CD14-positive monocyte (primary cell): Measurements from ENCODE around the gene KCNG1. TPM values are rescaled to one million over a fixed set of nuclear protein-coding genes. Genes with fewer than 3 reads are reported as not detected.

Source experiments
- DNase-seq, 3 donors: peaks; one replicate each; pipeline ENCODE4 v3.0.0-alpha.2; 2011 to 2022
- H2AFZ ChIP-seq: 2 replicates; pipeline ENCODE4 v1.6.0; 2012; ENCODE audit warnings: mild to moderate bottlenecking, low read depth, low read length, inconsistent platforms; ENCODE audit not compliant: insufficient read depth, poor library complexity, severe bottlenecking
- H3K27ac ChIP-seq, 2 donors: 1 replicate in 1 of 2; 2 replicates in 1 of 2; pipeline ENCODE4 v1.5.1; 2012 to 2013; ENCODE audit warnings: low read length in 2 of 2, control low read depth in 1 of 2, inconsistent platforms in 1 of 2, low read depth in 1 of 2, mild to moderate bottlenecking in 1 of 2
- H3K27me3 ChIP-seq, 2 donors: one replicate each; pipeline versions ENCODE4 v1.6.0 to v1.6.1; 2011 to 2013; ENCODE audit warnings: low read length in 2 of 2; ENCODE audit not compliant: control insufficient read depth in 2 of 2, insufficient read depth in 2 of 2
- H3K36me3 ChIP-seq, 2 donors: replicated peaks in 1 of 2; 1 replicate in 1 of 2; 2 replicates in 1 of 2; pipeline versions ENCODE4 v1.5.1 to v1.6.1; 2012 to 2013; ENCODE audit warnings: low read length in 2 of 2, control low read depth in 1 of 2, inconsistent platforms in 1 of 2, mild to moderate bottlenecking in 1 of 2; ENCODE audit not compliant: insufficient read depth in 2 of 2, control insufficient read depth in 1 of 2
- H3K4me1 ChIP-seq, 2 donors: 1 replicate in 1 of 2; 2 replicates in 1 of 2; pipeline versions ENCODE4 v1.5.1 to v1.6.1; 2012 to 2013; ENCODE audit warnings: low read length in 2 of 2, control low read depth in 1 of 2, inconsistent platforms in 1 of 2, mild to moderate bottlenecking in 1 of 2, moderate library complexity in 1 of 2; ENCODE audit not compliant: insufficient read depth in 2 of 2, control insufficient read depth in 1 of 2
- H3K4me2 ChIP-seq: replicated peaks from 2 replicates; pipeline ENCODE3; 2012; ENCODE audit warnings: low read length, moderate library complexity, mild to moderate bottlenecking; ENCODE audit not compliant: poor library complexity, severe bottlenecking; ENCODE audit errors: extremely low read depth
- H3K4me3 ChIP-seq, 3 experiments: fragments of 200-600 bp in 1 of 3; sonication (generic) in 1 of 3; replicated peaks in 1 of 3; 1 replicate in 2 of 3; 2 replicates in 1 of 3; pipeline ENCODE4 v1.5.1; 2011 to 2013; ENCODE audit warnings: low read length in 3 of 3, mild to moderate bottlenecking in 3 of 3, control low read depth in 2 of 3, low read depth in 2 of 3, inconsistent platforms in 1 of 3, moderate library complexity in 1 of 3
- H3K79me2 ChIP-seq: 2 replicates; pipeline ENCODE4 v1.6.0; 2012; ENCODE audit warnings: mild to moderate bottlenecking, control low read depth, inconsistent platforms, low read length, moderate library complexity; ENCODE audit not compliant: insufficient read depth
- H3K9ac ChIP-seq: 2 replicates; pipeline ENCODE4 v1.6.0; 2017; ENCODE audit warnings: low read length, mild to moderate bottlenecking; ENCODE audit not compliant: insufficient read depth, poor library complexity, severe bottlenecking
- H3K9me3 ChIP-seq, 2 donors: replicated peaks in 1 of 2; 1 replicate in 1 of 2; 2 replicates in 1 of 2; pipeline versions ENCODE4 v1.5.1 to v1.6.1; 2012 to 2013; ENCODE audit warnings: low read length in 2 of 2, control low read depth in 1 of 2; ENCODE audit not compliant: control insufficient read depth in 1 of 2, insufficient read depth in 1 of 2
- H4K20me1 ChIP-seq: 2 replicates; pipeline ENCODE4 v1.6.0; 2012; ENCODE audit warnings: mild to moderate bottlenecking, low read length, control low read depth, moderate library complexity; ENCODE audit not compliant: insufficient read depth
- H3K27ac Mint-ChIP-seq, 7 donors: one replicate each; pipeline ENCODE4 v1.8.0; 2020; ENCODE audit warnings: mild to moderate bottlenecking in 7 of 7, mixed read lengths in 7 of 7, moderate library complexity in 6 of 7, inconsistent platforms in 2 of 7
- H3K27me3 Mint-ChIP-seq, 3 donors: one replicate each; pipeline ENCODE4 v1.8.0; 2021 to 2022; ENCODE audit warnings: low read depth in 3 of 3, mild to moderate bottlenecking in 3 of 3, mixed read lengths in 3 of 3, moderate library complexity in 3 of 3, inconsistent platforms in 1 of 3
- H3K36me3 Mint-ChIP-seq, 2 donors: one replicate each; pipeline ENCODE4 v1.8.0; 2020; ENCODE audit warnings: mixed read lengths in 2 of 2, inconsistent platforms in 1 of 2, mild to moderate bottlenecking in 1 of 2
- H3K4me1 Mint-ChIP-seq: one replicate; pipeline ENCODE4 v1.8.0; 2020; ENCODE audit warnings: mild to moderate bottlenecking, mixed read lengths
- H3K4me3 Mint-ChIP-seq, 2 donors: one replicate each; pipeline ENCODE4 v1.8.0; 2020; ENCODE audit warnings: mild to moderate bottlenecking in 2 of 2, mixed read lengths in 2 of 2, moderate library complexity in 1 of 2
- H3K9me3 Mint-ChIP-seq, 7 donors: one replicate each; pipeline ENCODE4 v1.8.0; 2020 to 2022; ENCODE audit warnings: mixed read lengths in 7 of 7, mild to moderate bottlenecking in 6 of 7, moderate library complexity in 6 of 7, inconsistent platforms in 2 of 7
- CTCF ChIP-seq: fragments of 200-600 bp; IDR thresholded peaks from one replicate; pipeline ENCODE4 v1.8.0; 2022; ENCODE audit warnings: antibody characterized with exemption, mild to moderate bottlenecking
- WGBS: methylation state at CpG from one replicate; pipeline ENCODE4 v1.1.5; 2013; ENCODE audit warnings: missing lambda C conversion rate; ENCODE audit not compliant: insufficient coverage; 5-methylcytosine and 5-hydroxymethylcytosine counted together
- intact Hi-C, 2 donors: fragments of 100-400 bp; cut with micrococcal nuclease; formaldehyde crosslinking; loops; one replicate each; pipeline versions ENCODE4 v1.15.0 to v1.15.1; 2023
- polyA plus RNA-seq, 3 donors: library from polyadenylated mRNA; depleted of rRNA in 1 of 3; unstranded in 2 of 3; stranded (reverse) in 1 of 3; fragments of 300-500 nt in 2 of 3; fragments of >200 nt in 1 of 3; fragmentation: Illumina TruSeq in 2 of 3; gene quantifications; 1 replicate in 2 of 3; 2 replicates in 1 of 3; pipeline ENCODE4 v1.2.3, GENCODE V29; 2012 to 2021

Gene KCNG1
- polyA plus RNA-seq, 3 donors, result 0.04 TPM; not detected in 2

- H3K27ac ChIP-seq, result no peak overlapping the region
- intact Hi-C loops, result no loop called here
- no peaks in the 10 kb centered on the region for H3K79me2 ChIP-seq
- no peak for DNase-seq
- no peak overlapping the region for H3K4me3 ChIP-seq
- WGBS, result 78% methylated on average over 1 of the region's 3 CpGs
- Mint-ChIP-seq H3K9me3 (no peaks in the 10 kb centered on the region), H3K27me3 (peaks cover 5 to 19% (median 6%) of the 10 kb centered on the region in 3 donors), H3K27ac (no peak overlapping the region), H3K4me1 (no peaks in the 10 kb centered on the region), H3K4me3 (no peak overlapping the region), H3K36me3 (no peaks in the 10 kb centered on the region)
- no peaks in the 10 kb centered on the region for H3K9me3 ChIP-seq
- TF ChIP-seq CTCF, result no peak
- H3K36me3 ChIP-seq, result no peaks in the 10 kb centered on the region
- no peak overlapping the region for H3K9ac ChIP-seq
- no peak overlapping the region for H3K4me2 ChIP-seq
- peaks cover 0 to 3% of the 10 kb centered on the region in 2 donors for H3K27me3 ChIP-seq
- H3K4me1 ChIP-seq, result no peaks in the 10 kb centered on the region
- H4K20me1 ChIP-seq, result no peaks in the 10 kb centered on the region
- H2AFZ ChIP-seq, result no peak overlapping the region
These were observed 10.6 kb downstream of the KCNG1 start for GRCh38 chr20:51012357-51012756.

- intact Hi-C loops, result no loop called here
- no peaks in the 10 kb centered on the region for H3K36me3 Mint-ChIP-seq
- Histone ChIP-seq H3K27me3 (peaks cover 0 to 3% of the 10 kb centered on the region in 2 donors), H3K79me2 (no peaks in the 10 kb centered on the region), H3K9me3 (no peaks in the 10 kb centered on the region), H3K9ac (no peak overlapping the region), H3K4me1 (no peaks in the 10 kb centered on the region), H3K4me3 (no peak overlapping the region), H4K20me1 (no peaks in the 10 kb centered on the region), H3K4me2 (no peak overlapping the region), H3K27ac (no peak overlapping the region), H3K36me3 (no peaks in the 10 kb centered on the region), H2AFZ (no peak overlapping the region)
- no peaks in the 10 kb centered on the region for H3K9me3 Mint-ChIP-seq
- H3K4me1 Mint-ChIP-seq, result no peaks in the 10 kb centered on the region
- DNase-seq, result no peak
- no peak overlapping the region for H3K27ac Mint-ChIP-seq
- WGBS, result 100% methylated on average over 2 of the region's 4 CpGs
- peaks cover 7 to 19% (median 8%) of the 10 kb centered on the region in 3 donors for H3K27me3 Mint-ChIP-seq
- no peak for TF ChIP-seq CTCF
- no peak overlapping the region for H3K4me3 Mint-ChIP-seq
These were observed 11.4 kb downstream of the KCNG1 start for GRCh38 chr20:51011479-51011878.
